GM21786 (cell line): Measurements from ENCODE around the gene SHKBP1.
A peak's percentile ranks its signal among the peaks of the same experiment; 100 is the strongest.
"Not testable (repeated sequence)": the region's sequence is repeated elsewhere in the genome, so short reads cannot be mapped to it uniquely, and the experiment has no call there.

Source experiments
- ATAC-seq: cut with Tn5 transposase; IDR thresholded peaks from one replicate; pipeline ENCODE4 v1.9.1; 2021; ENCODE audit not compliant: unreplicated experiment

The SHKBP1 gene

GRCh38 chr19:40576585-40577451, at the start of gene SHKBP1:
Gene SHKBP1 (plus strand): TSS chr19:40576873. CDS start chr19:40576900, 27 bp downstream.
- ATAC-seq = peak; percentile 93

- no peak for ATAC-seq
Observed at GRCh38 chr19:40528078-40528477, 48.6 kb upstream of the SHKBP1 start.

GRCh38 chr19:40528533-40529092, 48.1 kb upstream of the SHKBP1 start:
- ATAC-seq = no peak

- ATAC-seq = peak; percentile 40
Observed at GRCh38 chr19:40529093-40529954, 47.3 kb upstream of the SHKBP1 start.

- ATAC-seq = no peak
Observed at GRCh38 chr19:40530091-40530901, 46.4 kb upstream of the SHKBP1 start.

- ATAC-seq = no peak
Observed at GRCh38 chr19:40533508-40533907, 43.2 kb upstream of the SHKBP1 start.

GRCh38 chr19:40534148-40534547, 42.5 kb upstream of the SHKBP1 start:
- no peak for ATAC-seq

- ATAC-seq = no peak
Observed at GRCh38 chr19:40539070-40539469, 37.6 kb upstream of the SHKBP1 start.

GRCh38 chr19:40542202-40542859, 34.3 kb upstream of the SHKBP1 start:
- ATAC-seq = no peak

GRCh38 chr19:40543029-40543597, 33.6 kb upstream of the SHKBP1 start:
- no peak for ATAC-seq

GRCh38 chr19:40546153-40546841, 30.4 kb upstream of the SHKBP1 start:
- ATAC-seq = not testable (repeated sequence)

- not testable (repeated sequence) for ATAC-seq
Observed at GRCh38 chr19:40547190-40547589, 29.5 kb upstream of the SHKBP1 start.

GRCh38 chr19:40547836-40548235, 28.8 kb upstream of the SHKBP1 start:
- ATAC-seq = no peak

GRCh38 chr19:40549007-40549708, 27.5 kb upstream of the SHKBP1 start:
- no peak for ATAC-seq

- no peak for ATAC-seq
Observed at GRCh38 chr19:40550951-40551350, 25.7 kb upstream of the SHKBP1 start.

- ATAC-seq = no peak
Observed at GRCh38 chr19:40552848-40553247, 23.8 kb upstream of the SHKBP1 start.

GRCh38 chr19:40553885-40554857, 22.5 kb upstream of the SHKBP1 start:
- ATAC-seq = no peak
